ENCODE results near the gene STK38L.

STK38L gene

GRCh38 chr12:27319409-27319808 is 75.3 kb downstream of the STK38L start:
- DNase-seq: peak; percentile 69

GRCh38 chr12:27319848-27320247 is 75.8 kb downstream of the STK38L start:
- DNase-seq: no peak

- no peak for DNase-seq
Observed at GRCh38 chr12:27324530-27324929, 80.4 kb downstream of the STK38L start.

GRCh38 chr12:27330846-27331245 is 86.8 kb downstream of the STK38L start:
- no peak for DNase-seq

GRCh38 chr12:27331291-27331926 is 87.3 kb downstream of the STK38L start:
- peak; percentile 83 for DNase-seq

GRCh38 chr12:27331927-27332324 is 87.8 kb downstream of the STK38L start:
- DNase-seq: peak; percentile 24

- DNase-seq: no peak
Observed at GRCh38 chr12:27332407-27332713, 88.3 kb downstream of the STK38L start.

- peak; percentile 54 for DNase-seq
Observed at GRCh38 chr12:27332714-27333402, 88.8 kb downstream of the STK38L start, which contains the start of gene BMAL2. Gene BMAL2, plus strand, starts transcription at chr12:27332836. Its CDS starts 237 bp downstream, at chr12:27333073.

- peak; percentile 10 for DNase-seq
Observed at GRCh38 chr12:27333403-27334009, 89.4 kb downstream of the STK38L start.

GRCh38 chr12:27334042-27334720 is 90.1 kb downstream of the STK38L start:
- no peak for DNase-seq

- DNase-seq: no peak
Observed at GRCh38 chr12:27334721-27335082, 90.6 kb downstream of the STK38L start.

- no peak for DNase-seq
Observed at GRCh38 chr12:27335364-27336281, 91.5 kb downstream of the STK38L start.

- no peak for DNase-seq
Observed at GRCh38 chr12:27336282-27336653, 92.2 kb downstream of the STK38L start.

GRCh38 chr12:27337376-27337775 is 93.3 kb downstream of the STK38L start:
- DNase-seq: no peak

GRCh38 chr12:27338473-27338872 is 94.4 kb downstream of the STK38L start:
- no peak for DNase-seq

- DNase-seq: no peak
Observed at GRCh38 chr12:27340971-27341370, 96.9 kb downstream of the STK38L start.

- no peak for DNase-seq
Observed at GRCh38 chr12:27342536-27342935, 98.5 kb downstream of the STK38L start.

GRCh38 chr12:27343255-27344000 is 99.3 kb downstream of the STK38L start:
- DNase-seq: peak; percentile 91

- no peak for DNase-seq
Observed at GRCh38 chr12:27344246-27344645, 100.2 kb downstream of the STK38L start.

GRCh38 chr12:27344760-27345159 is 100.7 kb downstream of the STK38L start:
- DNase-seq: no peak

- DNase-seq: no peak
Observed at GRCh38 chr12:27345376-27345775, 101.3 kb downstream of the STK38L start.

- no peak for DNase-seq
Observed at GRCh38 chr12:27347779-27348178, 103.7 kb downstream of the STK38L start.

All from fibroblast of skin of scalp (primary cell).